Measurements from ENCODE around the gene RBM33. TPM values are rescaled to one million over a fixed set of nuclear protein-coding genes. Genes with fewer than 3 reads are reported as not detected.
A peak's percentile ranks its signal among the peaks of the same experiment; 100 is the strongest.

Gene RBM33
- total and polyA plus RNA-seq, 9 of the 15 experiments (the other 6 are each of a cell fraction or from before 2014, with no cell fraction given): 4.4 to 80.7 (median 27.3) TPM

DNA sequence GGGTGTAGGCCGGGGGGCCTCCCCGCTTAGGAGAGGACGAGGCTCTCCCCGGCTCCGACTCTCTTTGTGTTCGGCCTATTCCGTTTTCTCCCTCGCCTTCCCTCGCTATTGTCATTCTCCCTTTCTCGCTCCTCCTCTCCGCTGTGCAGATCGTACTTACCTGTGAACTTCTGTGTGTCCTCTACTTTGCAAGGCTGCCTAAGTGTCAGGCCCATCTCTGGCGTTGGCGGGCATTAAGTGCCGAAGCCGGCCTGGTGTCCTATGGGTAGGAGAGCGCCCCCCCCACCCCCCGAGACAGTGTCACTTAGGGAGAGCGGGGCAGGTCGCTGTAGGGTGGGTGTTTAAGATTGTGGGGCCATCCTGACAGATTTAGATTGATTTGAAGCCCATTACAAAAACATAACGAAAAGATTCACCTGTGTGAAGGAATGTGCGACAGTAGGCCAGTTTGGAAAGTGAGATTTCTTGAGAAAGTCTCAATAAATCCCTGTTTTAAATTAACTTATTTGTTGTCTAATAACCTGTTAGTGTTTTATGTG lies 579 bp downstream of the RBM33 start (continued):
- TF ChIP-seq, protein P1, sequence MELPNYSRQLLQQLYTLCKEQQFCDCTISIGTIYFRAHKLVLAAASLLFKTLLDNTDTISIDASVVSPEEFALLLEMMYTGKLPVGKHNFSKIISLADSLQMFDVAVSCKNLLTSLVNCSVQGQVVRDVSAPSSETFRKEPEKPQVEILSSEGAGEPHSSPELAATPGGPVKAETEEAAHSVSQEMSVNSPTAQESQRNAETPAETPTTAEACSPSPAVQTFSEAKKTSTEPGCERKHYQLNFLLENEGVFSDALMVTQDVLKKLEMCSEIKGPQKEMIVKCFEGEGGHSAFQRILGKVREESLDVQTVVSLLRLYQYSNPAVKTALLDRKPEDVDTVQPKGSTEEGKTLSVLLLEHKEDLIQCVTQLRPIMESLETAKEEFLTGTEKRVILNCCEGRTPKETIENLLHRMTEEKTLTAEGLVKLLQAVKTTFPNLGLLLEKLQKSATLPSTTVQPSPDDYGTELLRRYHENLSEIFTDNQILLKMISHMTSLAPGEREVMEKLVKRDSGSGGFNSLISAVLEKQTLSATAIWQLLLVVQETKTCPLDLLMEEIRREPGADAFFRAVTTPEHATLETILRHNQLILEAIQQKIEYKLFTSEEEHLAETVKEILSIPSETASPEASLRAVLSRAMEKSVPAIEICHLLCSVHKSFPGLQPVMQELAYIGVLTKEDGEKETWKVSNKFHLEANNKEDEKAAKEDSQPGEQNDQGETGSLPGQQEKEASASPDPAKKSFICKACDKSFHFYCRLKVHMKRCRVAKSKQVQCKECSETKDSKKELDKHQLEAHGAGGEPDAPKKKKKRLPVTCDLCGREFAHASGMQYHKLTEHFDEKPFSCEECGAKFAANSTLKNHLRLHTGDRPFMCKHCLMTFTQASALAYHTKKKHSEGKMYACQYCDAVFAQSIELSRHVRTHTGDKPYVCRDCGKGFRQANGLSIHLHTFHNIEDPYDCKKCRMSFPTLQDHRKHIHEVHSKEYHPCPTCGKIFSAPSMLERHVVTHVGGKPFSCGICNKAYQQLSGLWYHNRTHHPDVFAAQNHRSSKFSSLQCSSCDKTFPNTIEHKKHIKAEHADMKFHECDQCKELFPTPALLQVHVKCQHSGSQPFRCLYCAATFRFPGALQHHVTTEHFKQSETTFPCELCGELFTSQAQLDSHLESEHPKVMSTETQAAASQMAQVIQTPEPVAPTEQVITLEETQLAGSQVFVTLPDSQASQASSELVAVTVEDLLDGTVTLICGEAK (IDR thresholded peaks at IDR 0.05): peak; percentile 45; the same call in 1 of the 2 replicates
- TF ChIP-seq, protein P1 (CRISPR knock-in tag; IDR thresholded peaks at IDR 0.05): no peak
- TF ChIP-seq GABPA (tag; conservative IDR thresholded peaks at IDR 0.05; ENCODE audit: low read depth) (no peak), ZNF316 (IDR thresholded peaks at IDR 0.05) (no peak), ZFP91 (CRISPR knock-in tag; IDR thresholded peaks at IDR 0.05) (no peak), ZNF766 (CRISPR knock-in tag; conservative IDR thresholded peaks at IDR 0.05) (no peak), EGR1 (conservative IDR thresholded peaks at IDR 0.05) (peak; percentile 14; the same call in 1 of the 2 replicates), KDM1A (IDR thresholded peaks at IDR 0.05) (0 out of 4 replicates have a peak, but pooled peaks of 1 of the 2 experiments have one; percentile 19), ZNF311 (CRISPR knock-in tag; IDR thresholded peaks at IDR 0.05) (no peak), BMI1 (IDR thresholded peaks at IDR 0.05; ENCODE audit: low read length) (no peak), CC2D1A (IDR thresholded peaks at IDR 0.05) (no peak), FOXJ2 (tag; IDR thresholded peaks at IDR 0.05) (no peak), ZNF589 (CRISPR knock-in tag; IDR thresholded peaks at IDR 0.05; ENCODE audit: low read depth) (no peak), ATF3 (IDR thresholded peaks at IDR 0.05) (no peak), ATF3 (CRISPR knock-in tag; conservative IDR thresholded peaks at IDR 0.05) (no peak), HNRNPK (IDR thresholded peaks at IDR 0.05; ENCODE audit: low read depth, low read length, poor library complexity, severe bottlenecking) (no peak)
- TF ChIP-seq, protein P2, sequence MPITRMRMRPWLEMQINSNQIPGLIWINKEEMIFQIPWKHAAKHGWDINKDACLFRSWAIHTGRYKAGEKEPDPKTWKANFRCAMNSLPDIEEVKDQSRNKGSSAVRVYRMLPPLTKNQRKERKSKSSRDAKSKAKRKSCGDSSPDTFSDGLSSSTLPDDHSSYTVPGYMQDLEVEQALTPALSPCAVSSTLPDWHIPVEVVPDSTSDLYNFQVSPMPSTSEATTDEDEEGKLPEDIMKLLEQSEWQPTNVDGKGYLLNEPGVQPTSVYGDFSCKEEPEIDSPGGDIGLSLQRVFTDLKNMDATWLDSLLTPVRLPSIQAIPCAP (CRISPR knock-in tag; IDR thresholded peaks at IDR 0.05; ENCODE audit: borderline replicate concordance): no peak

All from K562 (cell line).